ENCODE data around the gene SELENON. TPM values are rescaled to one million over a fixed set of nuclear protein-coding genes. Genes with fewer than 3 reads are reported as not detected.

The SELENON gene
- total RNA-seq, 4 donors from 2014 or later = 26.0 to 57.3 (median 53.6) TPM

DNA sequence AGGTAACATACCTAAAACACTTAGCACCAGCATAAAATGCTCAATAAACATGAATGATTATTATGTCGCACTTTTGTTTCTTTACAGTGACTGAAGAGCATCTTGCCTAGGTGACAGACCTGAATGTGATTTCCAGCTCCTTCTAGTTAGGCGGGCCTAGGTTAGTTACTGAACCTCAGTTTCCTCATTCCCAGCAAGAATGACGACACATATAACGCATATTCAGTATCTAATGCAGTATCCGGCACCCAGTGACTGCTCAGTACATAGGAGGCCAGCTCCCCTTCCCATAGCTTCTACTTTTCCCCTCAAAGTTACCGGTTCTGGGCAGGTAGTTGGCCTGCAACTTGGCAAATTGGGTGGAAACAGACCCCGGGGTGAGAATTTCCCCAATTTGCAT is 58.5 kb downstream of the SELENON start:
- no peak for ATAC-seq (ENCODE audit: low FRiP score)
- TF ChIP-seq CTCF (IDR thresholded peaks at IDR 0.05) = no peak

GRCh38 chr1:25858906-25859789 is 59.2 kb downstream of the SELENON start, which contains the start of gene AUNIP:
AUNIP (minus strand) TSS chr1:25859457; CDS start chr1:25859357, 100 bp downstream.
- TF ChIP-seq CTCF (IDR thresholded peaks at IDR 0.05) = no peak

More for the DNA sequence above, 58.5 kb downstream of the SELENON start:
- DNase-seq (ENCODE audit: low spot score) = no peak

DNA sequence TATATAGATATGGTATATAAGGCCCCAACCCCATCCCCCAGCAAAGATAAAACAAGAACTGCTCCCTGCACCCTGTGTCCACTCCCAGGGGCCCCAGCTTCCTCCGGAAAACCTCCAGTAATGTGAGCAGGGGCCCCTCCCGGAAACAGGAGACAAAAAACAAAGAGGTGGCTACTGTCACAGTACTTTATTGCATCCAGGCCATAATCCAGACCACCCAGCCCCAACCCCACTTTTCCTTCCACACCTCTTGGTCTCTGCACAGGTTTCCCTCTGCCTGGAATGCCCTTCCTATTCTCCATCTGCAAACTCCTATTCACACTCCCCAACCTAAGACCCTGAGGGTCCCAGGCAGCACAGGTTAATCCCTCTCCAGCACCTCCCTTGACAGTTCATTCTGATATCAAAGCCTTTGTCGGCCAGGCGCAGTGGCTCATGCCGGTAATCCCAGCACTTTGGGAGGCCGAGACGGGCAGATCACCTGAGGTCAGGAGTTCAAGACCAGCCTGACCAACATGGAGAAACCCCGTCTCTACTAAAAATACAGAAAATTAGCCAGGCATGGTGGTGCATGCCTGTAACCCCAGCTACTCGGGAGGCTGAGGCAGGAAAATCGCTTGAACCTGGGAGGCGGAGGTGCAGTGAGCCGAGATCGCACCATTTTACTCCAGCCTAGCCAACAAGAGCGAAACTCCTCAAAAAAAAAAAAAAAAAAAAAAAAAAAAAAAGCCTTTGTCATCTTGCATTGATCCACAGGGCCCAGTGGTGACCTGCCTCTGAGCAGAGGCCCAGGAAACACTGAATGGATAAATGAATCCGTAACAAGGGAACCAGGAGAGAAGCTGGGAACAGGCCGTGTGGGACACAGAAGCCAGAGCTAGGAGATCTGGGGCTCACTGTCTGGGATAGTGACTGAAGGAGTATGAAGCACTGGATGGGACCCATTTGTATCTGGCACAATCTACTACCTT is 61.6 kb downstream of the SELENON start:
- ATAC-seq (ENCODE audit: low FRiP score) = no peak
- DNase-seq (ENCODE audit: low spot score) = no peak
- TF ChIP-seq CTCF (IDR thresholded peaks at IDR 0.05) = no peak

More at GRCh38 chr1:25858906-25859789, 59.2 kb downstream of the SELENON start, which contains the start of gene AUNIP:
- ATAC-seq (ENCODE audit: low FRiP score) (peak; percentile 96), DNase-seq (ENCODE audit: low spot score) (peak; percentile 69)

DNA sequence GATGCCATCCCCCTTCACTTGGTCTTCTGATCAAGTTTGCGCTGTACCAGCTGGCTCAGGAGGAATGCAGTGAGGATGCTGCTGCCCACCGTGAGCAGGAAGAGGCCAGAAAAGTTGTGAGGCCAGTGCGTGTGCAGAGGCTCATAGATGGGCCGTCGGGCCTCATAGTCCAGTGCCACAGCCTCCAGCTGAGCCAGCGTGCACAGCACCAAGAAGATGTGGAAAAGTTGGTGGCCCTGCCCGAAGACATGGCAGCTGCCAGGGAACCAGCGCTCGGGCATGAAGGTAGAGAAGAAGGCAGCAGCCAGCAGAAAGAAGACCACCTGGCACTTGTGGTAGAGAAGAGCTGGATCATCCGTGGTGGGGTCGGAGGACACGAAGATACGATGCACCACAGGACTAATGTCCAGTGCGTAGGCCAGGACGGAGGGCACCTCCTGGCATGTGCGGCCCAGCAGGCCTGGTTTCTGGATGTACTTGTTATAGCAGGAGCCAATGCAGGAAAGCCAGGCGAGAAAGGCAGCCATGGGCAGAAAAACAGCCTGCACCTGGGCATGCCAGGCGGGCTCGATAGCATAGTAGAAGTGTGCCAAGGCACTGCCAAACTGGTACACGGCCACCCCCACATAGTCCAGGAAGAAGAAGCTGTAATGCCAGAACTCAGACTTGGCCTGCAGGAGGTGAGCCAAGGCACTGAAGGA is 62.9 kb downstream of the SELENON start:
- no peak for DNase-seq (ENCODE audit: low spot score)
- no peak for ATAC-seq (ENCODE audit: low FRiP score)
- TF ChIP-seq CTCF (IDR thresholded peaks at IDR 0.05) = no peak

DNA sequence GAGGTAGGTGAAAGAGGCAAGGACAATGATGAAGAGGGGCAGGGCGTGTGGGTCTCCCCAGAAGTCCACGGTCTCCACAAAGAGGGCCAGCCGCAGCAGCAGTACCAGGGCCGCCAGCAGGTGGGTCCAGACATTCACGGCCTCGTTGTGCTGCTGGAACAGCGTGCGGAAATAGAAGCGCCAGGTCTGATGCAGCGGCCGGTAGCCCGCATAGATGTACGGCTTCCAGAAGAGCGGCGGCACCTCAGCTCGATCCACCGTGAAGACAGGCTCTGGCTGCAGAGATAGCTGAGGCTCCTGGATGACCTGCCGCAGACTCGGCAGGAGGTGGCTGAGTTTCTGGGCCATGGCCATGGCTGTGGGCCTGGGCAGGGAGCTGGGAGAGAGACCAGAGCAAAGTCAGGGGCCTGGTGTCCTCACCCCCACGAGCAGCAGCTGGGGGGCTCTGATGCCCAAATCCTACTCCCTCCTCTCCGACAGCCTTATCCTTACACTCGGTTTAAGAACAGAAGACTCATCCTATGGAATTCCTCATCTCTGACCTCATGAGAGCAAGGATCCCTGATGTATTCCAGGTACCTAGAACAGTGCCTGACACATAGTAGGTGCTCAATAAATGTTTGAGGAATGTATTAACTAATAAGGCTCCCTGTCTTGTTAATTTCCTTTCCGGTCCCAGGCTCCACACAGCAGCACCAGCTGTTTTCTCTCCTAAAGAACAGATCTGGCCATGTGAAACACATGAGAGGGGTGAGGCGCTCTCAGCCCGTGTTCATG is 63.7 kb downstream of the SELENON start:
- ATAC-seq (ENCODE audit: low FRiP score) (no peak), DNase-seq (ENCODE audit: low spot score) (no peak)
- no peak for TF ChIP-seq CTCF (IDR thresholded peaks at IDR 0.05)

- DNase-seq (ENCODE audit: low spot score) = no peak
- ATAC-seq (ENCODE audit: low FRiP score) = no peak
- TF ChIP-seq CTCF (IDR thresholded peaks at IDR 0.05) = no peak
Measured at GRCh38 chr1:25864434-25864833, 64.4 kb downstream of the SELENON start.

Data from omental fat pad (tissue), 4 donors.